GM19438 (cell line): ENCODE data around the gene ZFPM1.

Experiments used
- ATAC-seq: cut with Tn5 transposase; IDR thresholded peaks from one replicate; pipeline ENCODE4 v1.9.1; 2021; ENCODE audit warnings: low read depth; ENCODE audit not compliant: unreplicated experiment

Gene ZFPM1

DNA sequence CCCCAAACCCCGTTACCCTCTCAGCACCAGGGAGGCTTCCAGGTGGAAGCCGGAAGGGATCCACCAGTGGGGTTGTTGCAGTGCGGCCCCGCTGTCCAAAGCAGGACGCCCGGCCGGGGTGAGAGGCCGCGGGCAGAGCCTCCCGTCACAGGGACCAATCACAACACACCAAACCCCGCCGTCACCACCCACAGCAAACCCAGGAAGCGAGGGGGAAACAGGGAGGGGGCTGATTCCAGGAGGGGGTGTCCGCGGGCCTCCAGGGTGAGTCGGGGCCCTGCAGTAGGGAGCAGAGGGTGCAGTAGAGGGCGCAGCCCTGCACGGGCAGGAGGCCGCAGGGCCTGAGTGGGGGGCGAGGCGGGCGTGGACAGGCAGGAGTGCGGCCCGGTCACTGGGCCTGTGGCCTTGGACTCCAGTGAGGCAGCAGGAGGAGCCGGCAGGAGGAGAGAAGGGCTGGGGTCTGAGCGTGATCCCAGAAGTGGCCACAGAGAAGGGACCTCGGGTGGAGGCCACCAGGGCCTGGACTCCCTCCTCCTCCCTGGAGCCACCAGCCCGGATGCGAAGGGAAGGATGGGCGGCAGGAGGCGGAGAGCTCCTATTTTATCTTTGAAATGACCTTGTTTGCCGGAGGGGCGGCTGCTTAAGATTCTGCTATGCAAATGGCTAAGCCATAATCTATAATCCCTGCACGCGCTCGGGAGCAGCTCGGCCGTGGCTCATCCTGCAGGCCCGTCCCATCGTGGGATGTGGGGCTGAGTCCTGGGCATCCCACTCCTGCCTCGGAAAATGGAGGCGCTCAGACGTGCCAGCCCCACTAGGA, 41.5 kb downstream of the ZFPM1 start:
- no peak for ATAC-seq

DNA sequence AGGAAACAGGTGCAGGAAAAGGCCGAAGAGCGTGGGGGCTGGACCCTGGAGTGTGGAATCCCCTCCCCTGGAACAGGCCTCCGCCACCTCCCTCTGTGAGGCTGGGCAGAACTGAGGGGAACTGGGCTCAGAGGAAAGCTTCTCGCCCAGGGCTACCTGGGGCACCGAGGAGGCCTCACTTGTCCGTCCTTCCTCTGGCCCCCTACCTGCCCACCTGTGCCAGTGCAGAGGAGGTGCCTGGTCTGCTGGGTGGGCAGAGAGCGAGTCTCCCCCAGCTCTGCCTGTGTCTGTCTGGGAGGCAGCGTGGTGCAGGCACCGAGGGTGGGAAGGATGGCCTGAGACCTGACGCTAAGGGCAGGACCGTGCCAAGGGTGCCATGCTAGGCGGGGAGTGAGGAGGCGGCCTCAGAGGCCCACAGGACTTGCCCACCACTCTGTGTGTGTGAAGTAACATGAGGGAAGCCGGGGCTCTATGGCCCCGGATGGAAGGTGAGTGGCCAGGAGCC, 42.2 kb downstream of the ZFPM1 start:
- no peak for ATAC-seq

DNA sequence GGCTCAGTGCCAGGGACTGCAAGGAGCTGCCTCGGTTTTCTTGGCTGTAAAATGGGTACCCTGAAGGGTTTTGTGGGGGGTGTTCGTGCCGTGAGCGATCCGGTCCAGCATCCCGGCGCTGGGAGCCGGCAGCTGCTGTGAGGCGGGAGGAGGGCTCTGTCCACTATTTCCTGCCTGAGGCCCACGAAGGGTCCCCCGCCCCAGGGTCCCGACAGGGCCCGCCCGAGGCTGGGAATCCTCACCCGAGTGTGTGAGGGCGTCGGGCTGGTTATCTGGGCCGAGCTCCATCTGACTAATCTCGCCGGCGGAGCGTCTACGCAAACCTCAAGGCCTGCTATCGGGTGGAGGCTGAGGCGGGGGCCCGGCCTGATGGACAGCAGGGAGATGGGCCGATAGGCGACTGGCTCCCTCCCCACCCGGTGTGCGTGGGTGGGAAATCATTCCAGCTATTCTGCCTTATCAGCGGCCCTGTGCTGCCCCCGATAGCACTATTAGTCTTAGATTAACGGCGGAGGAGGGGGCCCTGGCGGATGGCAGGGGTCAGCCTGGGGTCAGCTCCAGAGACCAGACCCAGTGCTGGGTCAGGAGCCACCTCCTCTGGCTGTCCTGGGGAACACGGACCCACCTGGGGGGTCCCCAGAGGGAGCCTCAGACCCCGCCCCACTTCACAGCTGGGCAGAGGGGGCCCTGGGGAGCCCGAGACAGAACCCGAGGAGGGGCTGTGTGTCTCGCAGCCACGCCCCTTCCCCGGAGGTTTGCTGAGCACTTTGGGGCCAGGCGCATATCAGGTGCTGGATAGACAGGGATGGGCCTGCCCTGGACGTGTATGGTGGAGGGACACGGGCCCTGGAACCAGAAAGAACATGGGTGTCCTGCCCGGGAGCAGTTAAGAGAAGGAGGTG, 44.7 kb downstream of the ZFPM1 start:
- no peak for ATAC-seq

DNA sequence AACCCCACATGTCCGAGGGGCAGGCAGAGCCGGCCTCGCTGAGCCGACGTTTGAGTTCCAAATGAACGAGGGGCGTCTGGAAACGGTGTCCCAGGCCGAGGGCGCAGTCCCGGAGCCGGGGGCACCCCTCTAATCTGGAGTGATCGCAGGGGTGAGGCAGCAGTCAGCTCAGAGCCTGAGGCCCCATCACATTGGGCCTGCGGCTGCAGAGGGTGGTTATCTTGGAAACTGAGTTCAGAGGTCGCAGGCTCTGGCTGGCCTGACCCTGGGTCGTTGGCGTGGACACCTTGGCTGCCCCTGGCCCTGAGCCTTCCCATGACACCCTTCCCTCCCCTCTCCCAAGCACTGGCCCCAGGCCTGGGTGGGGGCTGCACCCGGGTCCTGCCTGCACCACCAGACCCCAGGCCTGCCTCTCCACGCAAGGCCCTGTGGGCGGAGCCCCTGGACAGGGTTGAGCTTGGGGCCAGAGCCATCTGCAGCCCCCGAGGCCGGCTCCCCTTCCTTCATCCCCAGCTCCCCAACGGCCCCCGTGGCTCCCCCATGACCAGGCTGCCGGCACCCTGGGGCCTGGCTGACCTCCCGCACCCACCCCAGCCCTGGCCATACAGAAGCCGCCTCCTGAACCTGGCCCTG, 45.6 kb downstream of the ZFPM1 start:
- ATAC-seq: no peak

DNA sequence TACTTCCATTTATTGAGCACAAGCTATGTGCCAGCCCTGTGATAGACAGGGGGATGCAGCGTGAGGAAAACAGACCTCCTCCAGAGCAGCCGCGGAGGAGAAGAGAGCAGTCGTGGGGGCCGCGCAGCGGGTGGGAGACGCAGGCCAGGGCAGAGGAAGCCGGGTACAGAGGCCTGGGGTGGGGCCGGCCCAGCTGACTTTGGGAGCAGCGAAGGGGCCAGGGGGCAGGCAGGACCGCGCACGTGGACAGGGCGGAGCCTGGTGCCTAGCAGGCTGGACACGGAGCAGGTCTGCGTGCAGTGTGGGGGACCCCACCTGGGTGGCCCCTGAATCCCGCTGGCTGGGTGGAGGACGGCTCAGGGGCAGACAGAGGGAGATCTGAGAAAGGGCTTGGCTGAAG, 46.2 kb downstream of the ZFPM1 start:
- ATAC-seq: no peak

DNA sequence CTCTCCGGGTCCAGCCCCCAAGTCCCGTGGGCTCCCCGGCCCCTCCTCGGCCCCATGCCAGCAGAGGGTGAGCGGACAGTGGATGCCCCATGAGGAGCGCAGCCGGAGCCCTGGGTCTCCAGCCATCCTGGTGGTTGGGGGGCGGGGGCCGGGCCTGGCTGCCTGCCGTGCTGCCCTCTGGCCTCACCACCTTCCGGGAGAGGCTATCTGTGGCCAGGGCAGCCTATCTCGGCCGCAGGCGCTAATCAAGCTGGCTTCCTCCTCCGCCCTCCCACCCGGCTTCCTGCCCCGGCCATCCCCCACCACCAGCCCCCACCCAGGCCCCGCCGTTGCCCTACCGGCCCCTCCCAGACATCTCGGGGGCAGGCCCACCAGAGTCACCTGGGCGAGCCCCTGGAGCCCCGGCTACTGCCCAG, 46.8 kb downstream of the ZFPM1 start:
- no peak for ATAC-seq

DNA sequence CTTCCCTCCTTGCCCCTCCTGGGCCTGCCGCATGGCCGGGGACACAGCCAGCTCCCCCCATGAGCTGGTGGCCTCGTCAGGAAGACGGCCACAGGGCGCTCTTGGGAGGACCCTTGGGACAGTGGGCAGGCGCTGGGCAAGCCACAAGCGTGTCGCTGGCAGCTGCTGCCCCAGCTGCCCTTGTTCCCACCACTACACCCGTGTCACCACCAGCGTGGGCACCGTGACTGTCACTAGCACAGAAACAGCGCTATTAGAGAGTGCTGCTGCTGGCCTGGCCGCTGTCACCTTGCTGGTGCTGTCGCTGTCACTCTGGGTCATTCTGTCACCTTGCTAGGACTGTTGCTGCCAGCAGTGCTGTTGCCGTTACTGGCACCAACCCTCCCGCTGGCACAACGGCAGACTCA, 47.2 kb downstream of the ZFPM1 start:
- ATAC-seq: no peak

DNA sequence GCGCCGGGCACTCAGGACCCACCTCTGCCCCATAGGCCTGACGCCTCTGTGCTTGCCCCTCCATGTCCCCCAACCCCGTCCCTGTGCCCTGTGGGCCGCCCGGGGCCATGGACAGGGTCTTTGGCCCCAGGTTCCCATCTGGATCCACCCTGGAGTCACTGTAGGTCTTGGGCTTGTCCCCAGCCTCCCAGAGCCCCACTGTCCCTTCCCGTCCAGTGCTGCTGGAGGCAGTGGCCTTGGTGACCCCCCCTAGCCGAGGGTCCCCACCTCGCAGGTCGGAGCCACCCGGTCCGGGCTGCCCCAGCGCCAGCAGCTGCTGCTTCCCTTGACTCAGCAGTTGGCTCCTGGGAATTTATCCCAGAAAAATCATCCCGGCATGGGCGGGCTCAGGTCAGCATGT, 49.3 kb downstream of the ZFPM1 start:
- no peak for ATAC-seq

DNA sequence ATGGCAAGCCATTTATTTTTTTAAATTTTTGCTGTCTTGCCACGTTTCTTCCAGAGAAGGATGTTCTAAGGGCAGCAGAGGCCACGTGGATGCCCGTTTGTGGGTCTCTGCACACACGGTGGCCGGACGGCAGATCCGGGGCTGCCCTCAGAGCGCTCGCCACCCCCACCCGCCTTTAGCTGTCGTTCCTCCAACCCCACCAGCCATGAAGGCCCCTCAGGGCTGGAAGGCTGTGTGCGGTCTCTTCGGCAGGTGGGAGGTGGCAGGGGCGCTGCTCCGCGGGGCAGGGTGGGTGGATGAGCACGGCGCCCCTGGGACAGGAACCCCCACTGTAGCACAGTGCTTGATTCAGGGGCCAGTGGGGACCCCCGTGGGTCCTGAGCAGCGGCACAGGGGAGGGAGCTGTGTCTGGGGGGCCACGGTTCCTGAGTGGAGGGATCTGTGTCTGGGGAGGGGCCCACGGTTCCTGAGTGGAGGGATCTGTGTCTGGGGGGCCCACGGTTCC, 49.7 kb downstream of the ZFPM1 start:
- ATAC-seq: no peak

DNA sequence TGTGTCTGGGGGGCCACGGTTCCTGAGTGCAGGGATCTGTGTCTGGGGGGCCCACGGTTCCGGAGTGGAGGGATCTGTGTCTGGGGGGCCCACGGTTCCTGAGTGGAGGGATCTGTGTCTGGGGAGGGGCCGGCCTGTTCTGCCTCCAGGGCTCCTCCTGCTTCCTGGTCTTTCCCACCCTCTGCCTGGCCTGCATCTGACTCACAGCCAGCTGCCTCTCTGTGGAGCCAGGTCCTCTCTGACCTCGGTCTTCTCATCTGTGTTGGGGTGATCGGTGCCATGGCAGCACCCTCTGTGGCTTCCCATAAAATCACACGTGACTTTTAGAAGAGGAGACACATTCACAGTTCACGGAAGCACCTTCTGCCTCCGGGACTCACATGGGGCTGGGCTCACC, 50.3 kb downstream of the ZFPM1 start:
- no peak for ATAC-seq

DNA sequence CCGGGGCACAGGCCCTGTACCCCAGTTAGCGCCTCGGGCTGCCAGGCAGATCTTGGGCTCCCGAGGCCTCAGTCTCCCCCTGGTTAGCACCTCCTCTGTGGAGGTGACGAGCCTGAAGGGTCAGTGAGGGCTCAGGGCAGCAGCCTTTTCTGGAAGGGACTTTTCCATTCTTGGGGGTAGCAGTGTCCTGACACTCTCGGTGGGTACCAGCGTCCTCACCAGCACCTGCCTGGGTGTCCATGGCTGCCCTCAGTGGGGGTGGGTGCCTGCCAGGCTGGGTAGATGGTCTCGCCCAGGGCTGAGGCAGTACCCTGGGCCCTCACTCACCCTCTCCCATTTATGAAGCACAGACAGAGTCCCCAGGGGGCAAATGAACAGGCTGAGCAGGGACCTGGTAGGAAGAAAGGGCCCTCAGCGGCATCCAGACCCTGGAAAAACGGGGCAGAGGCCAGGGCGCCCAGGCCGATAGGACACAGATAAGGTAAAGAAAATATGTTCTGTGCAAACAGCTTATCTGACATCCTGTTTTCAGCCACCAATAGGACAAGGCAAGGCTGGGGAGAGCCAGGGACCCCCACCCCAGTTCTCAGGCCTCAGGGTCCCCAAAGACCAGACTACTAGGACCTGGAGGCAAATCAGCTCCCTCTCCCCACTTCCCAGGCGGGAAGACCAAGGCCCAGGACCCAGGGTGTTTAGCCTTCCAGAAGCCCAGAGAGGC, 50.9 kb downstream of the ZFPM1 start:
- ATAC-seq: no peak

DNA sequence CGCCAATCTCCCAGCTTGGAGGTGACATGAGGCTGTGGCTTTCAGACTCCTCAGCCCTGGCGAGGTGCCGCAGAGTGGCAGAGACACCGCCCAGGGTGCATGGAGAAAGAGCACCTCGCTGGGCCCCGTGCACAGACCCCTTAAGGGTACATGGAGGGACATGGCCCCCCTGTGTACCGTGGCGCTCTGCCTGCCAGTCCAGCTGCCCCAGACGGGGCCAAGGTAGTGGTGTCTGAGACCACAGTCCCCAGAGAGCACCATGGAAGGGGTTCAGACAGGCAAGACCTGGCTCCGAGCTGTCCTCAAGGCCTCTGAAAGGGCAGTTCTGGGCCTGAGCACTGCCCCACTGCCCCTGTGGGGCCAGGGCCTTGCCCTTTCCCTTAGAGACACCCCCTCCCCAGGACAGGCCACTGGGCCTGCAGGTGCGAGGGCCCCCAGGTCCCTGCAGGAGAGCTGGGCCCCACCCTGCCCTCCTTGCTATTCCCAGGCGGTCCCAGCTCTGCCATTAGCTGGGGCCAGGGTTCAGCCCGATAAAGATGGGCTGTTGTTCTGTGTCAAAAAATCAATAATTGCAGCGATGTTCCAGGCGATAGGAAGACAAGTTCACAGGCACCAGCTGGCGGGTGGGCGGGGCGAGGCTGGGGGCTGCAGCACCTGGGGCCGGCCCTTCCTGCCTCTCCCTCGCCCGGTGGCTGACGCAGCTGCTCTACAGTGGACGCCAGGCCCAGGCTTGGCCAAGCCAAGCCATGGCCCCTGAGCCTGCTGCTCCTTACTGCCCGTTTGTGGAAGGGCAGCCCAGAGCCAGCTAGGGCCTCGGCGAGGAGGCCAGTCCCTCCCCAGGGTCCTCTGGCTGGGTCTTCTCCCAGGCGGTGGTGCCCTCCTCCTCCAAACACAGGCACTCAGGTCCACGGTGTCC, 51.7 kb downstream of the ZFPM1 start:
- ATAC-seq: no peak

DNA sequence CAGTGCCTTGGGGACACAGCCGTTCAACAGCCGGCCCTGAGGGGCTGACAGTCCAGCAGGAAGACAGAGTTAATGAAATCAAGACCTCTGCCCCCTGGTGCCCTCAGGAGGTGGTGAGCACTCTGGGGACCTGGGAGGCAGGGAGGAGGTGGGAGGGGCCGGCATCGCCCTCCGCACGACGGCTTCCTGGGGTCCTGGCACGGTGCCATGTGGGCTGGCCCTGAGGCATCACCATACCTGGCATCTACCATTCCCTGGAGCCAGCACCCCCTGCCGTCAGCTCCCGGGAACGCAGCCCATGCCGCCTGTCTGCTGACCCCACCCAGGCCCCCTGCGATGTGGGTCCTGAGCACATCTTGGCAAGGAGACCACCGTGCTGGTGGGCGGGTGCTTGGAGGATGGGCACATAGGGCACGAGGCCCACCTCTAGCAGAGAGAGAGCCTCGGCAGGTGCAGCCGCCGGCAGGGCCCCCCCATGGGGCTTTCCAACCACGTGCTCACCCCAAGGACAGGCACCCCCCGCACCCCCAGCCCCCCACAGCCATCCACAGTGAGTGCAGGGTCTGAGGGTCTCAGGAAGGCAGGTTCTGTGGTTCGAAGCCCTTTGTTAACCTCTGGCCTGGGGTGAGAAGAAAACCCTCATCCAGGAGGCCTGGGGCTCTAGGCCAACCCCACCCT, 52.5 kb downstream of the ZFPM1 start:
- ATAC-seq: no peak

DNA sequence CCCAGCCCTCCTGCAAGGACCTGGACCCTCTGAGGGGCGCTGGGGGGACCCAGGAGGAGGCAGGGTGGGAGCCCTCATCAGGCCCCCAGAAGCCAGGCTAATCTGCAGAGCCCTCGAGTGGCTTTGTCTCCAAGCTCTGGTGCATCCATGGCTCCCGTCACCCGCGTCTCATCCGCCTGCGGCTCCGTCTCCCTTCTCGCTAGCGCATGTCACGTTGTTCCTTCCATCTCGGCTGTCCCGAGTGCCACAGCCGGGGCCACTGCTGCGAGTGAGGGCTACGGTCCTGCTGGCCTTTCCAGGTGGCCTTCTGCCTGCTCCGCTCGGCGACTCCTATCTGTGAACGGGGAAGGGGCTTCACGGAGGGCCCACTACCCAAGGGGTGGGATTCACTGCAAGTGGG, 53.6 kb downstream of the ZFPM1 start:
- ATAC-seq: no peak

DNA sequence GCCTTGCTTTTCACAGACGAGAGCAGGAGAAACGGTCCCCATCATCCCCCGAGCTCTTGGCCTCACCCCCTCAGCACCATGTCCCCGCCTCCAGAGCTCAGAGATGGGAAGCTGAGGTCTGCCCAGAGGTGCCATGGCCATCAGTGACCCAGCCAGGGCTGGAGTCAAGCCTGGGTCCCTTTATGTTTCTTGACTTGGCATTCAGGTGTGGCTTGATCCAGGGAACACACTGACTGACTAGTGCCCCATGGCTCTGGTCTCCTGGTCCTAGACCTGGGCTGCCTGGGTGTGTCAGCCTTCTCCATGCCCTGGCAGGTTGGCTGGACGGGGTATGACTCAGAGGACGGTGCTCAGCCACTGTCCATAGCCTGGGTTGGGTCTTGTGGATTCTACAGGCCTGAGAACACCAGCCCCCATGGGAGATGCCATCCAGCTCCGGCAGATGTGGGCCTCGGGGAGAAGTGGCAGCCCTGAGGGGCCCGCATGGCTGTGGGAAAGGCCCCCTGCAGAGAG, 54.2 kb downstream of the ZFPM1 start:
- no peak for ATAC-seq

DNA sequence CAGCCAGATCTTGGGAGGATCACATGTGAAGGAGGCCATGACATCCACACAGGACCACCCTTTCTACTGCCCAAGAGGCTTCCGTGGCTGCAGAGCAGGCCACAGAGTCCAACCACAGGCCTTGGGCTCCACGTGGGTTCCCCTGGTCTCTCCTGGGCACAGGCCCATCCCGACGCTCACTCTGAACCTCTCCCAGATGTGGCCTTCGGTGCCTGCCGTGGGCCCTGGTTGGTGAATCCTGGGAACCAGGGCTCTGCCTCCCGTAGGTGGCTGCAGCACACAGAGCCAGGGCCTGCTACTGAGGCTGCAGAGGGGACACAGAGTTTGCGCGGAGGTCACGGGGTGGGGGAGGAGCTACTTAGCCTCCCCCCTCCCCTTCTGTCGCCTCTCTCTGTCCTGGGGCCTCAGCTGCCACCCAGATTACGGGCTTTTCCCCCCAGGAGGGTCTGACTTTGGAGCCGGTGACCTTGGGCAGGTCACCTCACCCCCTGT, 55.3 kb downstream of the ZFPM1 start:
- ATAC-seq: no peak

DNA sequence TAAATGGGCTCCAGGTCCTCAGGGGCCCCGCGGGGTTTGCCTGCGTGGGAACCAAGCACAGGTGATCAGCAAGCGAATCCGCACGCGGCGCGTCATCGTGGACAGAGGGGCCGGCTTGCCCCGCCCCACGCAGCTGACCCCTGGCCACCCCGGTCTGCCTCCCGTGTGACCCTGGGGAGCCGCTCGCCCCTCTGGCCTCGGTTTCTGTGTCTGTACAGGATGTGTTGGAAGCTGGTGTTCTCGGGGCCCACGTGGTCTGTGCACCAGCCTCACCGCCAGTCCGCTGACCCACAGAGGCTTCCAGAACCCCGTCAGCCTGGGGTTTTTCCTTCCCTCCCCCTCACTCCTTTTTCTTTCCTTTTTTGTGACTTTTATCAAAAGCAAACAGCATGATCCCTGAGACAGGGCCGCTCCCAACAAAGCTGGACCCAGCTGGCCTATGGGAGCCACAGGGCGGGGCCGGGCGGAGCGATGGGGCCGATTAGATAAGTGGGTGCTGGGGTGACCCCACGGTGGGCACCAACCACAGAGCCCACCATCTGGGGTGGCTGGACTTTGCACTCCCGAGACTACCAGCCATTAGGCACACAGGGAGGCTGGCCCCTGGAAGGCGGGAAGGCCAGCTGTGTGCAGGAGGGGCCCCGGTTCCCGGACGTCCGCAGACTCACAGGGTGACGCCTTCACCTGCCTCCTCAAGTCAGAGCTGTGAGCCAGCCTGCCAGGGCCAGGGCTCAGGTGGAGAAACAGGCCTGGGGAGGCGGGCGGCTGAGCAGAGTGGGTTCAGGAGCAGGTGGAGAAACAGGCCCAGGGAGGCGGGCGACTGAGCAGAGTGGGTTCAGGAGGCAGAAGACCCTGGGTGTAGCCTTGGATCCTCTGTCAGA, 56.0 kb downstream of the ZFPM1 start:
- no peak for ATAC-seq

DNA sequence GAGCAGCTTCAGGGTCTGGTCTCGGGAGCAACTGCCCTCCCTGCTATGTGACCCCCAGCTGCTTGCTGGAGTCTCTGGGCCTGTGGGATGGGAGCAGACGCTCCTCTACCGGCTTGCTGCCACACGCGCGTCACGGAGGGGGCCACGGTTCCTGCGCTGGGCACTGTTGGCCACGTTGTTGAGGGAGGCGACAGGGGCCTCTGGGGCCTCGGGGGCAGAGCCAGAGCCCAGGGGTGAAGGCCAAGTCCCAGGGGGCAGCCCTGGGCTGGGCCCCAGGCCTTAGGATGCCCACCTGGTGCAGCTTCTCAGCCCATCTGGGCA, 56.6 kb downstream of the ZFPM1 start:
- ATAC-seq: no peak
